ENCODE data around the gene CREBBP. TPM values are rescaled to one million over a fixed set of nuclear protein-coding genes. Genes with fewer than 3 reads are reported as not detected.

The CREBBP gene
- total RNA-seq, 1 experiment from 2014 or later, result 79.1 TPM

GRCh38 chr16:3814755-3815154, 65.8 kb downstream of the CREBBP start:
- Histone ChIP-seq H3K79me2 (ENCODE audit: insufficient read depth, low read length) (peaks cover 25% of the 10 kb centered on the region), H3K9ac (ENCODE audit: extremely low read depth, insufficient read length, low read length) (no peak overlapping the region), H2BK15ac (ENCODE audit: low read depth, low read length) (no peak overlapping the region), H3K27me3 (ENCODE audit: insufficient read depth, low read length) (no peaks in the 10 kb centered on the region), H3K14ac (ENCODE audit: insufficient read depth, low read length) (no peak overlapping the region), H3K4me1 (ENCODE audit: insufficient read depth, low read length) (peaks cover 5% of the 10 kb centered on the region; the same call in 1 of the 2 replicates), H3K9me3 (ENCODE audit: control insufficient read depth, low read depth, low read length) (no peaks in the 10 kb centered on the region), H2AFZ (ENCODE audit: low read length) (no peak overlapping the region), H4K91ac (ENCODE audit: insufficient read length, low read depth, low read length) (no peak overlapping the region), H2BK5ac (ENCODE audit: insufficient read length, low read length) (no peak overlapping the region), H2AK5ac (ENCODE audit: insufficient read length, low read length) (no peak overlapping the region), H3K56ac (ENCODE audit: insufficient read length, low read depth, low read length) (no peak overlapping the region), H2BK20ac (ENCODE audit: low read depth, low read length, poor library complexity, severe bottlenecking) (no peak overlapping the region), H3K27ac (ENCODE audit: insufficient read length, low read depth, low read length) (no peak overlapping the region), H3K4ac (ENCODE audit: low read depth, low read length) (no peak overlapping the region), H3K4me2 (ENCODE audit: insufficient read depth, insufficient read length, low read length) (no peak overlapping the region), H3K18ac (ENCODE audit: insufficient read length, low read depth, low read length) (no peak overlapping the region), H4K20me1 (ENCODE audit: control insufficient read depth, insufficient read depth, insufficient read length) (no peaks in the 10 kb centered on the region), H3K23me2 (ENCODE audit: insufficient read length, low read depth, low read length, poor library complexity, severe bottlenecking) (no peaks in the 10 kb centered on the region), H2BK12ac (ENCODE audit: insufficient read length, low read depth, low read length) (no peak overlapping the region), H4K5ac (ENCODE audit: insufficient read length, low read depth, low read length) (no peak overlapping the region), H4K8ac (replicated peaks; ENCODE audit: insufficient read length, low read depth, low read length) (no peak overlapping the region), H3K23ac (ENCODE audit: insufficient read length, low read depth, low read length) (no peak overlapping the region), H2BK120ac (ENCODE audit: low read depth, low read length, poor library complexity, severe bottlenecking) (no peak overlapping the region), H3T11ph (ENCODE audit: low read length) (no peak overlapping the region), H3K79me1 (ENCODE audit: insufficient read depth, low read depth, low read length, poor library complexity, severe bottlenecking) (peaks cover 34% of the 10 kb centered on the region)
- no peaks in the 10 kb centered on the region for H3K9me3 Mint-ChIP-seq
- H3K4me1 Mint-ChIP-seq, result peaks cover 54 to 64% of the 10 kb centered on the region in 2 experiments
- TF ChIP-seq CTCF (conservative IDR thresholded peaks at IDR 0.05), result no peak
- no peaks in the 10 kb centered on the region; the same call in 1 of the 2 replicates for H3K27me3 Mint-ChIP-seq (ENCODE audit: low read depth)
- no peak overlapping the region for H3K27ac Mint-ChIP-seq
- WGBS (ENCODE audit: extremely low coverage, insufficient read length, low lambda C conversion rate), result no CpG with 5 or more reads among the region's 1 CpG
- DNase-seq, result no peak
- H3K4me3 Mint-ChIP-seq, result no peak overlapping the region
- peaks cover 4 to 7% (median 6%) of the 10 kb centered on the region in 3 experiments; a peak in 6 of 7 replicates for H3K36me3 Mint-ChIP-seq (ENCODE audit: insufficient read depth in 1 of 3, low read depth in 3 of 3)

Measured in H9 (cell line).